B cell (primary cell): ENCODE results near the gene RPP40. TPM values are rescaled to one million over a fixed set of nuclear protein-coding genes. Genes with fewer than 3 reads are reported as not detected.

Experiments
- ATAC-seq: fragments of 200-7000 bp; cut with Tn5 transposase; one replicate; pipeline ENCODE4 v1.10.0; 2021; ENCODE audit warnings: low read depth, mild to moderate bottlenecking, moderate number of reproducible peaks, moderate library complexity
- CTCF ChIA-PET: fragments of 350-600 bp; sonication (Branson Sonifier 250); formaldehyde crosslinking; loops from one replicate; lab custom pipeline; 2021; ENCODE audit warnings: antibody characterized with exemption, inconsistent platforms; lab: Charles Lee
- POLR2A ChIA-PET: fragments of 350-600 bp; sonication (Branson Sonifier 250); formaldehyde crosslinking; loops from one replicate; lab custom pipeline; 2021; ENCODE audit warnings: antibody characterized with exemption; lab: Charles Lee
- DNase-seq: peaks from one replicate; pipeline ENCODE4 v3.0.0; 2013
- H2AFZ ChIP-seq: 2 replicates; pipeline ENCODE4 v1.6.1; 2012; ENCODE audit warnings: mild to moderate bottlenecking, low read depth, low read length; ENCODE audit not compliant: insufficient read depth, poor library complexity, severe bottlenecking
- H3K27ac ChIP-seq, 2 donors: 1 replicate in 1 of 2; 2 replicates in 1 of 2; pipeline ENCODE4 v1.5.1; 2012 to 2013; ENCODE audit warnings: low read length in 2 of 2, mild to moderate bottlenecking in 2 of 2, moderate library complexity in 1 of 2
- H3K27me3 ChIP-seq, 4 experiments: fragments of 200-600 bp in 1 of 4; sonication (generic) in 1 of 4; replicated peaks in 1 of 4; 1 replicate in 2 of 4; 2 replicates in 2 of 4; pipeline versions ENCODE4 v1.6.1 to v1.7.0; 2013 to 2016; ENCODE audit warnings: low read length in 3 of 4, mild to moderate bottlenecking in 2 of 4, mixed read lengths in 1 of 4, moderate library complexity in 1 of 4; ENCODE audit not compliant: insufficient read depth in 4 of 4, control insufficient read depth in 3 of 4; ENCODE audit errors: control extremely low read depth in 1 of 4
- H3K36me3 ChIP-seq, 2 experiments: replicated peaks in 1 of 2; 1 replicate in 1 of 2; 2 replicates in 1 of 2; pipeline versions ENCODE4 v1.6.1 to v1.7.1; 2013; ENCODE audit warnings: low read length in 1 of 2; ENCODE audit not compliant: insufficient read depth in 2 of 2, control insufficient read depth in 1 of 2; ENCODE audit errors: control extremely low read depth in 1 of 2, extremely low read depth in 1 of 2
- H3K4me1 ChIP-seq, 2 donors: fragments of 200-600 bp in 1 of 2; sonication (generic) in 1 of 2; 1 replicate in 1 of 2; 2 replicates in 1 of 2; pipeline versions ENCODE4 v1.5.1 to v1.6.1; 2013 to 2017; ENCODE audit warnings: low read length in 2 of 2; ENCODE audit not compliant: control insufficient read depth in 2 of 2, insufficient read depth in 2 of 2
- H3K4me2 ChIP-seq: replicated peaks from 2 replicates; pipeline ENCODE3; 2012; ENCODE audit warnings: mild to moderate bottlenecking, low read depth, low read length; ENCODE audit not compliant: poor library complexity, severe bottlenecking
- H3K4me3 ChIP-seq, 5 experiments: fragments of 200-600 bp in 1 of 5; sonication (generic) in 1 of 5; 1 replicate in 3 of 5; 2 replicates in 2 of 5; pipeline versions ENCODE4 v1.5.1 to v1.7.0; 2011 to 2016; ENCODE audit warnings: low read length in 4 of 5, mild to moderate bottlenecking in 4 of 5, low read depth in 2 of 5, control low read depth in 1 of 5, moderate library complexity in 1 of 5; ENCODE audit not compliant: insufficient read depth in 1 of 5; ENCODE audit errors: control extremely low read depth in 1 of 5, extremely low read depth in 1 of 5
- H3K79me2 ChIP-seq: fragments of 200-600 bp; sonication (generic); one replicate; pipeline ENCODE4 v1.6.0; 2016; ENCODE audit warnings: low read length; ENCODE audit not compliant: control insufficient read depth, insufficient read depth
- H3K9ac ChIP-seq: fragments of 200-600 bp; sonication (generic); 2 replicates; pipeline ENCODE4 v1.6.1; 2017; ENCODE audit warnings: mild to moderate bottlenecking, low read length, moderate library complexity
- H3K9me3 ChIP-seq, 3 donors: one replicate each; pipeline versions ENCODE4 v1.6.1 to v1.7.1; 2013; ENCODE audit warnings: low read length in 2 of 3; ENCODE audit not compliant: control insufficient read depth in 2 of 3, insufficient read depth in 1 of 3; ENCODE audit errors: control extremely low read depth in 1 of 3
- H4K20me1 ChIP-seq: 2 replicates; pipeline ENCODE4 v1.6.0; 2012; ENCODE audit warnings: mild to moderate bottlenecking, low read length; ENCODE audit not compliant: insufficient read depth, control insufficient read depth, poor library complexity, severe bottlenecking
- H3K27ac Mint-ChIP-seq: one replicate; pipeline ENCODE4 v1.8.0; 2021; ENCODE audit warnings: mixed read lengths
- H3K27me3 Mint-ChIP-seq: one replicate; pipeline ENCODE4 v1.8.0; 2021; ENCODE audit warnings: mixed read lengths
- H3K4me1 Mint-ChIP-seq: one replicate; pipeline ENCODE4 v1.8.0; 2021; ENCODE audit warnings: mixed read lengths
- H3K4me3 Mint-ChIP-seq: one replicate; pipeline ENCODE4 v1.8.0; 2021; ENCODE audit warnings: mixed read lengths
- H3K9me3 Mint-ChIP-seq: one replicate; pipeline ENCODE4 v1.8.0; 2022; ENCODE audit warnings: mixed read lengths; ENCODE audit not compliant: insufficient read depth
- EZH2 ChIP-seq: IDR thresholded peaks from 2 replicates; pipeline ENCODE4 v1.6.1; 2012; ENCODE audit warnings: borderline replicate concordance, low read depth, mild to moderate bottlenecking, moderate library complexity, low read length; ENCODE audit not compliant: insufficient read depth, poor library complexity, severe bottlenecking
- WGBS: methylation state at CpG from one replicate; pipeline ENCODE4 v1.1.5; 2013; ENCODE audit warnings: missing lambda C conversion rate; ENCODE audit not compliant: insufficient coverage; 5-methylcytosine and 5-hydroxymethylcytosine counted together
- intact Hi-C: fragments of 100-400 bp; cut with micrococcal nuclease; formaldehyde crosslinking; loops from one replicate; pipeline ENCODE4 v1.10.0; 2022
- polyA plus RNA-seq: library from polyadenylated mRNA; depleted of rRNA; stranded (reverse); fragments of >200 nt; gene quantifications from 2 replicates; pipeline ENCODE4 v1.2.3, GENCODE V29; 2012
- total RNA-seq, 2 donors: library from RNA; stranded (reverse); fragments of 120-200 nt in 1 of 2; gene quantifications; 1 replicate in 1 of 2; 2 replicates in 1 of 2; pipeline versions ENCODE4 v1.2.3 to v1.2.4, GENCODE V29; 2013 to 2022
- TF ChIP-seq, protein P1 (sequence below): fragments of 200-600 bp; IDR thresholded peaks from one replicate; pipeline ENCODE4 v1.8.0; 2022; ENCODE audit warnings: antibody characterized with exemption, mild to moderate bottlenecking

RPP40 gene
- total and polyA plus RNA-seq, 2 donors (not counting 1 experiment from before 2014, with no cell fraction given), result 2.7 to 3.8 TPM

DNA sequence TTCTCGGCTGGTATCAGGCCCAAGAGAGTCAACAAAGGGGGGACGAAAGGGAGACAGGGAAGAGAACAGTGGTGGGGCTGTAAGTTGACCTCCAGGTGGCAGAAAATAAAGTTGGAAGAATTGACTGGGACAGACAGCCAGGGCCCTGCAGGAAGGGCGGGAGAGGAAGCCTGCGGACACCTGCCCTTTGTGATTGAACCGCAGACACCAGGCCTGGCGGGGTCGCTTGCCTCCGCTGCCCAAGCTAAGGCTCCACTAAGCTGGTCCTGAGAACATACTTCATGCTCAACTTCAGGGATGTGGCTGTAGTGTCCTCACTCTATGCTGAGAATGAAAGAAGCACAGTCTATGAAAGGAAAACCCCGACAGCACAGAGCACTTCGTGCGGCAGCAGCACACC, 53.8 kb downstream of the RPP40 start:
- H2AFZ ChIP-seq, result no peak overlapping the region
- H4K20me1 ChIP-seq, result no peaks in the 10 kb centered on the region
- ATAC-seq (no peak), DNase-seq (no peak)
- Mint-ChIP-seq H3K4me3 (no peak overlapping the region), H3K9me3 (no peaks in the 10 kb centered on the region), H3K4me1 (no peaks in the 10 kb centered on the region), H3K27ac (no peak overlapping the region), H3K27me3 (no peaks in the 10 kb centered on the region)
- no peaks in the 10 kb centered on the region for H3K4me1 ChIP-seq
- H3K9ac ChIP-seq, result no peak overlapping the region
- 100% methylated on average over 11 of the region's 11 CpGs for WGBS
- TF ChIP-seq EZH2, result no peak
- H3K36me3 ChIP-seq, result peaks cover 3 to 57% of the 10 kb centered on the region in 2 experiments
- no peaks in the 10 kb centered on the region for H3K9me3 ChIP-seq
- no peaks in the 10 kb centered on the region for H3K27me3 ChIP-seq
- H3K79me2 ChIP-seq, result no peaks in the 10 kb centered on the region
- ChIA-PET POLR2A (no interaction called here), CTCF (interaction anchor here (0.7 kb wide), 1 partner anchor 49 kb away, joined by 4 read pairs; no protein-coding TSS in a partner anchor)
- no peak overlapping the region for H3K4me2 ChIP-seq
- H3K27ac ChIP-seq, result no peak overlapping the region
- H3K4me3 ChIP-seq, result no peak overlapping the region
- intact Hi-C loops, result no loop called here

GRCh38 chr6:4948781-4949450, 54.9 kb downstream of the RPP40 start:
- no peak overlapping the region for H3K9ac ChIP-seq
- no peaks in the 10 kb centered on the region for H4K20me1 ChIP-seq
- Mint-ChIP-seq H3K4me3 (no peak overlapping the region), H3K27me3 (no peaks in the 10 kb centered on the region), H3K4me1 (no peaks in the 10 kb centered on the region), H3K27ac (no peak overlapping the region), H3K9me3 (no peaks in the 10 kb centered on the region)
- DNase-seq (no peak), ATAC-seq (no peak)
- no peaks in the 10 kb centered on the region for H3K27me3 ChIP-seq
- no peak overlapping the region for H2AFZ ChIP-seq
- H3K27ac ChIP-seq, result no peak overlapping the region
- no peak overlapping the region for H3K4me3 ChIP-seq
- peaks cover 0 to 64% of the 10 kb centered on the region in 2 experiments for H3K36me3 ChIP-seq
- no peak overlapping the region for H3K4me2 ChIP-seq
- TF ChIP-seq, protein P1, sequence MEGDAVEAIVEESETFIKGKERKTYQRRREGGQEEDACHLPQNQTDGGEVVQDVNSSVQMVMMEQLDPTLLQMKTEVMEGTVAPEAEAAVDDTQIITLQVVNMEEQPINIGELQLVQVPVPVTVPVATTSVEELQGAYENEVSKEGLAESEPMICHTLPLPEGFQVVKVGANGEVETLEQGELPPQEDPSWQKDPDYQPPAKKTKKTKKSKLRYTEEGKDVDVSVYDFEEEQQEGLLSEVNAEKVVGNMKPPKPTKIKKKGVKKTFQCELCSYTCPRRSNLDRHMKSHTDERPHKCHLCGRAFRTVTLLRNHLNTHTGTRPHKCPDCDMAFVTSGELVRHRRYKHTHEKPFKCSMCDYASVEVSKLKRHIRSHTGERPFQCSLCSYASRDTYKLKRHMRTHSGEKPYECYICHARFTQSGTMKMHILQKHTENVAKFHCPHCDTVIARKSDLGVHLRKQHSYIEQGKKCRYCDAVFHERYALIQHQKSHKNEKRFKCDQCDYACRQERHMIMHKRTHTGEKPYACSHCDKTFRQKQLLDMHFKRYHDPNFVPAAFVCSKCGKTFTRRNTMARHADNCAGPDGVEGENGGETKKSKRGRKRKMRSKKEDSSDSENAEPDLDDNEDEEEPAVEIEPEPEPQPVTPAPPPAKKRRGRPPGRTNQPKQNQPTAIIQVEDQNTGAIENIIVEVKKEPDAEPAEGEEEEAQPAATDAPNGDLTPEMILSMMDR, result no peak
- no peak for TF ChIP-seq EZH2
- POLR2A ChIA-PET, result no interaction called here
- H3K79me2 ChIP-seq, result no peaks in the 10 kb centered on the region
- no peaks in the 10 kb centered on the region for H3K4me1 ChIP-seq
- no peaks in the 10 kb centered on the region for H3K9me3 ChIP-seq
- CTCF ChIA-PET, result interaction anchor here (0.6 kb wide), 1 partner anchor 14 kb away, joined by 3 read pairs; no protein-coding TSS in a partner anchor
- 90% methylated on average over 13 of the region's 15 CpGs for WGBS
- intact Hi-C loops, result no loop called here
